ENCODE measurements around the gene RENBP. TPM values are rescaled to one million over a fixed set of nuclear protein-coding genes. Genes with fewer than 3 reads are reported as not detected.

RENBP gene
- total RNA-seq, 1 experiment from 2014 or later: 0.26 TPM

GRCh38 chrX:153901753-153902140 lies 42.7 kb downstream of the RENBP start:
- Histone ChIP-seq H4K20me1 (ENCODE audit: insufficient read depth, low read depth, low read length) (peaks cover 5% of the 10 kb centered on the region; the same call in 1 of the 2 replicates), H3K9ac (ENCODE audit: low read length) (no peak overlapping the region), H3K27me3 (ENCODE audit: low read length) (no peaks in the 10 kb centered on the region), H2AFZ (ENCODE audit: low read length) (no peak overlapping the region), H3K4me1 (ENCODE audit: low read length) (peaks cover 21% of the 10 kb centered on the region), H3K4me3 (ENCODE audit: low read length) (no peak overlapping the region), H3K9me3 (ENCODE audit: low read length) (no peaks in the 10 kb centered on the region), H3K9me2 (replicated peaks; ENCODE audit: insufficient read depth, low read length) (no peaks in the 10 kb centered on the region), H3K4me2 (ENCODE audit: low read depth, low read length, poor library complexity, severe bottlenecking) (no peak overlapping the region), H3K27ac (ENCODE audit: low read length) (no peak overlapping the region), H3K36me3 (ENCODE audit: insufficient read depth, low read length) (no peaks in the 10 kb centered on the region), H3K79me2 (ENCODE audit: low read length) (no peaks in the 10 kb centered on the region)
- no peak for DNase-seq

GRCh38 chrX:153900831-153901752 lies 43.4 kb downstream of the RENBP start:
- H3K4me3 ChIP-seq (ENCODE audit: low read length): no peak overlapping the region
- H3K79me2 ChIP-seq (ENCODE audit: low read length): no peaks in the 10 kb centered on the region
- H2AFZ ChIP-seq (ENCODE audit: low read length): no peak overlapping the region
- no peak overlapping the region for H3K9ac ChIP-seq (ENCODE audit: low read length)
- no peak overlapping the region for H3K4me2 ChIP-seq (ENCODE audit: low read depth, low read length, poor library complexity, severe bottlenecking)
- H3K36me3 ChIP-seq (ENCODE audit: insufficient read depth, low read length): no peaks in the 10 kb centered on the region
- H3K9me3 ChIP-seq (ENCODE audit: low read length): no peaks in the 10 kb centered on the region
- no peak overlapping the region for H3K27ac ChIP-seq (ENCODE audit: low read length)
- no peaks in the 10 kb centered on the region for H3K27me3 ChIP-seq (ENCODE audit: low read length)
- H4K20me1 ChIP-seq (ENCODE audit: insufficient read depth, low read depth, low read length): peaks cover 5% of the 10 kb centered on the region; the same call in 1 of the 2 replicates
- H3K4me1 ChIP-seq (ENCODE audit: low read length): peaks cover 21% of the 10 kb centered on the region
- DNase-seq: peak; percentile 62
- no peaks in the 10 kb centered on the region for H3K9me2 ChIP-seq (replicated peaks; ENCODE audit: insufficient read depth, low read length)

- DNase-seq: no peak
- Histone ChIP-seq H3K27me3 (ENCODE audit: low read length) (no peaks in the 10 kb centered on the region), H2AFZ (ENCODE audit: low read length) (no peak overlapping the region), H3K27ac (ENCODE audit: low read length) (no peak overlapping the region), H3K9me3 (ENCODE audit: low read length) (no peaks in the 10 kb centered on the region), H3K9ac (ENCODE audit: low read length) (no peak overlapping the region), H3K4me1 (ENCODE audit: low read length) (peaks cover 11% of the 10 kb centered on the region), H3K9me2 (replicated peaks; ENCODE audit: insufficient read depth, low read length) (no peaks in the 10 kb centered on the region), H3K4me3 (ENCODE audit: low read length) (no peak overlapping the region), H3K4me2 (ENCODE audit: low read depth, low read length, poor library complexity, severe bottlenecking) (no peak overlapping the region), H3K79me2 (ENCODE audit: low read length) (no peaks in the 10 kb centered on the region), H3K36me3 (ENCODE audit: insufficient read depth, low read length) (no peaks in the 10 kb centered on the region), H4K20me1 (ENCODE audit: insufficient read depth, low read depth, low read length) (peaks cover 1% of the 10 kb centered on the region; the same call in 1 of the 2 replicates)
These were observed 46.5 kb downstream of the RENBP start for GRCh38 chrX:153897899-153898298.

GRCh38 chrX:153889123-153889522 lies 55.3 kb downstream of the RENBP start:
- H2AFZ ChIP-seq (ENCODE audit: low read length): no peak overlapping the region
- no peaks in the 10 kb centered on the region for H4K20me1 ChIP-seq (ENCODE audit: insufficient read depth, low read depth, low read length)
- no peak for DNase-seq
- H3K9ac ChIP-seq (ENCODE audit: low read length): no peak overlapping the region
- H3K79me2 ChIP-seq (ENCODE audit: low read length): no peaks in the 10 kb centered on the region
- no peaks in the 10 kb centered on the region for H3K27me3 ChIP-seq (ENCODE audit: low read length)
- H3K9me2 ChIP-seq (replicated peaks; ENCODE audit: insufficient read depth, low read length): no peaks in the 10 kb centered on the region
- no peak overlapping the region for H3K4me3 ChIP-seq (ENCODE audit: low read length)
- no peak overlapping the region for H3K27ac ChIP-seq (ENCODE audit: low read length)
- H3K4me2 ChIP-seq (ENCODE audit: low read depth, low read length, poor library complexity, severe bottlenecking): no peak overlapping the region
- no peaks in the 10 kb centered on the region for H3K4me1 ChIP-seq (ENCODE audit: low read length)
- no peaks in the 10 kb centered on the region for H3K36me3 ChIP-seq (ENCODE audit: insufficient read depth, low read length)
- no peaks in the 10 kb centered on the region for H3K9me3 ChIP-seq (ENCODE audit: low read length)

- Histone ChIP-seq H3K36me3 (ENCODE audit: insufficient read depth, low read length) (no peaks in the 10 kb centered on the region), H3K79me2 (ENCODE audit: low read length) (no peaks in the 10 kb centered on the region), H3K27ac (ENCODE audit: low read length) (no peak overlapping the region), H3K9me2 (replicated peaks; ENCODE audit: insufficient read depth, low read length) (no peaks in the 10 kb centered on the region), H2AFZ (ENCODE audit: low read length) (no peak overlapping the region), H4K20me1 (ENCODE audit: insufficient read depth, low read depth, low read length) (no peaks in the 10 kb centered on the region), H3K4me3 (ENCODE audit: low read length) (no peak overlapping the region), H3K9ac (ENCODE audit: low read length) (no peak overlapping the region), H3K4me2 (ENCODE audit: low read depth, low read length, poor library complexity, severe bottlenecking) (no peak overlapping the region), H3K9me3 (ENCODE audit: low read length) (no peaks in the 10 kb centered on the region), H3K4me1 (ENCODE audit: low read length) (no peaks in the 10 kb centered on the region), H3K27me3 (ENCODE audit: low read length) (no peaks in the 10 kb centered on the region)
- DNase-seq: no peak
These were observed 56.1 kb downstream of the RENBP start for GRCh38 chrX:153888344-153888743.

- H3K4me3 ChIP-seq (ENCODE audit: low read length): no peak overlapping the region
- H3K9me2 ChIP-seq (replicated peaks; ENCODE audit: insufficient read depth, low read length): no peaks in the 10 kb centered on the region
- no peaks in the 10 kb centered on the region for H3K36me3 ChIP-seq (ENCODE audit: insufficient read depth, low read length)
- no peaks in the 10 kb centered on the region for H3K9me3 ChIP-seq (ENCODE audit: low read length)
- no peak overlapping the region for H2AFZ ChIP-seq (ENCODE audit: low read length)
- no peak for DNase-seq
- no peak overlapping the region for H3K27ac ChIP-seq (ENCODE audit: low read length)
- no peaks in the 10 kb centered on the region for H3K79me2 ChIP-seq (ENCODE audit: low read length)
- H4K20me1 ChIP-seq (ENCODE audit: insufficient read depth, low read depth, low read length): no peaks in the 10 kb centered on the region
- H3K4me1 ChIP-seq (ENCODE audit: low read length): no peaks in the 10 kb centered on the region
- H3K4me2 ChIP-seq (ENCODE audit: low read depth, low read length, poor library complexity, severe bottlenecking): no peak overlapping the region
- H3K27me3 ChIP-seq (ENCODE audit: low read length): no peaks in the 10 kb centered on the region
- H3K9ac ChIP-seq (ENCODE audit: low read length): no peak overlapping the region
These were observed 57.1 kb downstream of the RENBP start for GRCh38 chrX:153887385-153887784.

GRCh38 chrX:153886915-153887314 lies 57.5 kb downstream of the RENBP start:
- Histone ChIP-seq H3K9me2 (replicated peaks; ENCODE audit: insufficient read depth, low read length) (no peaks in the 10 kb centered on the region), H2AFZ (ENCODE audit: low read length) (no peak overlapping the region), H3K9ac (ENCODE audit: low read length) (no peak overlapping the region), H3K4me1 (ENCODE audit: low read length) (no peaks in the 10 kb centered on the region), H3K4me2 (ENCODE audit: low read depth, low read length, poor library complexity, severe bottlenecking) (no peak overlapping the region), H3K27ac (ENCODE audit: low read length) (no peak overlapping the region), H3K9me3 (ENCODE audit: low read length) (no peaks in the 10 kb centered on the region), H3K79me2 (ENCODE audit: low read length) (no peaks in the 10 kb centered on the region), H3K4me3 (ENCODE audit: low read length) (no peak overlapping the region), H3K27me3 (ENCODE audit: low read length) (no peaks in the 10 kb centered on the region), H3K36me3 (ENCODE audit: insufficient read depth, low read length) (no peaks in the 10 kb centered on the region), H4K20me1 (ENCODE audit: insufficient read depth, low read depth, low read length) (no peaks in the 10 kb centered on the region)
- DNase-seq: no peak

GRCh38 chrX:153885968-153886903 lies 58.2 kb downstream of the RENBP start, which contains the start of gene L1CAM:
L1CAM (minus strand) TSS chrX:153886173; CDS start chrX:153875836, 10,337 bp downstream.
- H3K4me3 ChIP-seq (ENCODE audit: low read length): no peak within 1 kb of the TSS
- no peaks in the 10 kb centered on the region for H3K9me3 ChIP-seq (ENCODE audit: low read length)
- no peaks in the 10 kb centered on the region for H4K20me1 ChIP-seq (ENCODE audit: insufficient read depth, low read depth, low read length)
- H3K27ac ChIP-seq (ENCODE audit: low read length): no peak within 1 kb of the TSS
- no peak within 1 kb of the TSS for H3K9ac ChIP-seq (ENCODE audit: low read length)
- H3K4me2 ChIP-seq (ENCODE audit: low read depth, low read length, poor library complexity, severe bottlenecking): no peak within 1 kb of the TSS
- H3K79me2 ChIP-seq (ENCODE audit: low read length): no peaks in the 10 kb centered on the region
- H3K36me3 ChIP-seq (ENCODE audit: insufficient read depth, low read length): no peaks in the 10 kb centered on the region
- H2AFZ ChIP-seq (ENCODE audit: low read length): no peak within 1 kb of the TSS
- no peaks in the 10 kb centered on the region for H3K4me1 ChIP-seq (ENCODE audit: low read length)
- no peaks in the 10 kb centered on the region for H3K27me3 ChIP-seq (ENCODE audit: low read length)
- H3K9me2 ChIP-seq (replicated peaks; ENCODE audit: insufficient read depth, low read length): no peaks in the 10 kb centered on the region
- DNase-seq: no peak
